ENCODE results near the gene C16orf74. TPM values are rescaled to one million over a fixed set of nuclear protein-coding genes. Genes with fewer than 3 reads are reported as not detected.

C16orf74 gene
- total and polyA plus RNA-seq, 2 of the 8 experiments (the other 6 are each of a cell fraction or from before 2014, with no cell fraction given) = 7.3 to 9.3 TPM

DNA sequence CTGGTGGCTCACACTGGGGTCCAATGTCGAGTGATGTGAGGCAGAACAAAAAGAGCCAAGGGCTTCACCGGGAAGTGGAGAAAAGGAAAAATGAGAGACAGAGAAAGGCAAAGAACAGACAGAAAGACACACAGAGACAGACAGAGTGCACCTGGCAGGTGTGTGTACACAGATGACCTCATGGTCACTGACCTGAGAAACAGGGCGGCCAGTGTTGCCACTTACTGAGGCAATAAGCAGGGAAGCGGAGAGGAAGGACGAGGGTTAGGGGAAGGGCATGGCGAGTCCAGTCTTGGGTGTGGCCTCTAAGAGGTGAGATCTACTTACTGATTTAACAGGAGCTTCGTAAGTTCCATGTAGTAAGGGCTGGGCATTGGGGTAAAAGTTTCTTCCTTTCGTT is 69.6 kb downstream of the C16orf74 start (continued):
- TF ChIP-seq, protein P1, sequence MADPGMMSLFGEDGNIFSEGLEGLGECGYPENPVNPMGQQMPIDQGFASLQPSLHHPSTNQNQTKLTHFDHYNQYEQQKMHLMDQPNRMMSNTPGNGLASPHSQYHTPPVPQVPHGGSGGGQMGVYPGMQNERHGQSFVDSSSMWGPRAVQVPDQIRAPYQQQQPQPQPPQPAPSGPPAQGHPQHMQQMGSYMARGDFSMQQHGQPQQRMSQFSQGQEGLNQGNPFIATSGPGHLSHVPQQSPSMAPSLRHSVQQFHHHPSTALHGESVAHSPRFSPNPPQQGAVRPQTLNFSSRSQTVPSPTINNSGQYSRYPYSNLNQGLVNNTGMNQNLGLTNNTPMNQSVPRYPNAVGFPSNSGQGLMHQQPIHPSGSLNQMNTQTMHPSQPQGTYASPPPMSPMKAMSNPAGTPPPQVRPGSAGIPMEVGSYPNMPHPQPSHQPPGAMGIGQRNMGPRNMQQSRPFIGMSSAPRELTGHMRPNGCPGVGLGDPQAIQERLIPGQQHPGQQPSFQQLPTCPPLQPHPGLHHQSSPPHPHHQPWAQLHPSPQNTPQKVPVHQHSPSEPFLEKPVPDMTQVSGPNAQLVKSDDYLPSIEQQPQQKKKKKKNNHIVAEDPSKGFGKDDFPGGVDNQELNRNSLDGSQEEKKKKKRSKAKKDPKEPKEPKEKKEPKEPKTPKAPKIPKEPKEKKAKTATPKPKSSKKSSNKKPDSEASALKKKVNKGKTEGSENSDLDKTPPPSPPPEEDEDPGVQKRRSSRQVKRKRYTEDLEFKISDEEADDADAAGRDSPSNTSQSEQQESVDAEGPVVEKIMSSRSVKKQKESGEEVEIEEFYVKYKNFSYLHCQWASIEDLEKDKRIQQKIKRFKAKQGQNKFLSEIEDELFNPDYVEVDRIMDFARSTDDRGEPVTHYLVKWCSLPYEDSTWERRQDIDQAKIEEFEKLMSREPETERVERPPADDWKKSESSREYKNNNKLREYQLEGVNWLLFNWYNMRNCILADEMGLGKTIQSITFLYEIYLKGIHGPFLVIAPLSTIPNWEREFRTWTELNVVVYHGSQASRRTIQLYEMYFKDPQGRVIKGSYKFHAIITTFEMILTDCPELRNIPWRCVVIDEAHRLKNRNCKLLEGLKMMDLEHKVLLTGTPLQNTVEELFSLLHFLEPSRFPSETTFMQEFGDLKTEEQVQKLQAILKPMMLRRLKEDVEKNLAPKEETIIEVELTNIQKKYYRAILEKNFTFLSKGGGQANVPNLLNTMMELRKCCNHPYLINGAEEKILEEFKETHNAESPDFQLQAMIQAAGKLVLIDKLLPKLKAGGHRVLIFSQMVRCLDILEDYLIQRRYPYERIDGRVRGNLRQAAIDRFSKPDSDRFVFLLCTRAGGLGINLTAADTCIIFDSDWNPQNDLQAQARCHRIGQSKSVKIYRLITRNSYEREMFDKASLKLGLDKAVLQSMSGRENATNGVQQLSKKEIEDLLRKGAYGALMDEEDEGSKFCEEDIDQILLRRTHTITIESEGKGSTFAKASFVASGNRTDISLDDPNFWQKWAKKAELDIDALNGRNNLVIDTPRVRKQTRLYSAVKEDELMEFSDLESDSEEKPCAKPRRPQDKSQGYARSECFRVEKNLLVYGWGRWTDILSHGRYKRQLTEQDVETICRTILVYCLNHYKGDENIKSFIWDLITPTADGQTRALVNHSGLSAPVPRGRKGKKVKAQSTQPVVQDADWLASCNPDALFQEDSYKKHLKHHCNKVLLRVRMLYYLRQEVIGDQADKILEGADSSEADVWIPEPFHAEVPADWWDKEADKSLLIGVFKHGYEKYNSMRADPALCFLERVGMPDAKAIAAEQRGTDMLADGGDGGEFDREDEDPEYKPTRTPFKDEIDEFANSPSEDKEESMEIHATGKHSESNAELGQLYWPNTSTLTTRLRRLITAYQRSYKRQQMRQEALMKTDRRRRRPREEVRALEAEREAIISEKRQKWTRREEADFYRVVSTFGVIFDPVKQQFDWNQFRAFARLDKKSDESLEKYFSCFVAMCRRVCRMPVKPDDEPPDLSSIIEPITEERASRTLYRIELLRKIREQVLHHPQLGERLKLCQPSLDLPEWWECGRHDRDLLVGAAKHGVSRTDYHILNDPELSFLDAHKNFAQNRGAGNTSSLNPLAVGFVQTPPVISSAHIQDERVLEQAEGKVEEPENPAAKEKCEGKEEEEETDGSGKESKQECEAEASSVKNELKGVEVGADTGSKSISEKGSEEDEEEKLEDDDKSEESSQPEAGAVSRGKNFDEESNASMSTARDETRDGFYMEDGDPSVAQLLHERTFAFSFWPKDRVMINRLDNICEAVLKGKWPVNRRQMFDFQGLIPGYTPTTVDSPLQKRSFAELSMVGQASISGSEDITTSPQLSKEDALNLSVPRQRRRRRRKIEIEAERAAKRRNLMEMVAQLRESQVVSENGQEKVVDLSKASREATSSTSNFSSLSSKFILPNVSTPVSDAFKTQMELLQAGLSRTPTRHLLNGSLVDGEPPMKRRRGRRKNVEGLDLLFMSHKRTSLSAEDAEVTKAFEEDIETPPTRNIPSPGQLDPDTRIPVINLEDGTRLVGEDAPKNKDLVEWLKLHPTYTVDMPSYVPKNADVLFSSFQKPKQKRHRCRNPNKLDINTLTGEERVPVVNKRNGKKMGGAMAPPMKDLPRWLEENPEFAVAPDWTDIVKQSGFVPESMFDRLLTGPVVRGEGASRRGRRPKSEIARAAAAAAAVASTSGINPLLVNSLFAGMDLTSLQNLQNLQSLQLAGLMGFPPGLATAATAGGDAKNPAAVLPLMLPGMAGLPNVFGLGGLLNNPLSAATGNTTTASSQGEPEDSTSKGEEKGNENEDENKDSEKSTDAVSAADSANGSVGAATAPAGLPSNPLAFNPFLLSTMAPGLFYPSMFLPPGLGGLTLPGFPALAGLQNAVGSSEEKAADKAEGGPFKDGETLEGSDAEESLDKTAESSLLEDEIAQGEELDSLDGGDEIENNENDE (IDR thresholded peaks at IDR 0.05; ENCODE audit: insufficient replicate concordance, low read length) = no peak
- TF ChIP-seq TAF7 (optimal IDR thresholded peaks at IDR 0.05; ENCODE audit: borderline replicate concordance, low read depth, low read length) = no peak
- no peak for TF ChIP-seq MAFK (IDR thresholded peaks at IDR 0.05; ENCODE audit: low read depth, low read length)
- no peak for TF ChIP-seq SP1 (IDR thresholded peaks at IDR 0.05; ENCODE audit: low read depth, low read length)
- no peak for TF ChIP-seq CTBP2 (IDR thresholded peaks at IDR 0.05; ENCODE audit: borderline replicate concordance, insufficient read depth, insufficient read length, low read length)
- no peak for TF ChIP-seq JUN (IDR thresholded peaks at IDR 0.05; ENCODE audit: low read depth, low read length)
- TF ChIP-seq TAF1 (IDR thresholded peaks at IDR 0.05; ENCODE audit: low read depth, low read length) = no peak
